K562 (cell line): ENCODE measurements around the gene ZNF451. TPM values are rescaled to one million over a fixed set of nuclear protein-coding genes. Genes with fewer than 3 reads are reported as not detected.

Experiments
- ATAC-seq: fragments of 200-7000 bp; cut with Tn5 transposase; 3 replicates; pipeline ENCODE4 v1.9.1; 2020; ENCODE audit warnings: moderate library complexity
- BruUV-seq: library from RNA; stranded (reverse); fragments of 400-500 nt; replicated peaks from 2 replicates; lab custom pipeline; 2021; lab: Mats Ljungman, UMichigan
- CTCF ChIA-PET: fragments of 300-600 bp; formaldehyde crosslinking; extraction: SDS; loops from one replicate; lab custom pipeline; 2021; ENCODE audit warnings: low intra/inter-chr PET ratio; lab: Yijun Ruan, JAX
- POLR2A ChIA-PET: fragments of 300-600, 350-650 bp; sonication (Branson Sonifier 250); formaldehyde crosslinking; extraction: SDS; loops from one replicate; lab custom pipeline; 2021; ENCODE audit warnings: antibody characterized with exemption, inconsistent platforms; lab: Yijun Ruan, JAX
- DNase-seq, 4 experiments: peaks; one replicate each; pipeline versions ENCODE4 v3.0.0 to v3.0.0-alpha.2; 2011 to 2018; ENCODE audit warnings: low spot score in 3 of 4, mixed read lengths in 3 of 4; ENCODE audit errors: extremely low read depth in 1 of 4
- FAIRE-seq: peaks from 2 replicates; lab custom pipeline; 2011; peaks lifted over from hg19 to GRCh38; lab: Jason Lieb, UNC
- H2AFZ ChIP-seq: 2 replicates; pipeline ENCODE4 v1.6.0; 2011; ENCODE audit warnings: low read depth, low read length, control low read depth, inconsistent platforms
- H3K27ac ChIP-seq: fragments of 200-600 bp; 3 replicates; pipeline ENCODE4 v1.8.0; 2011; ENCODE audit warnings: low read depth, mild to moderate bottlenecking, control low read depth, inconsistent platforms, low read length, moderate library complexity, mixed read lengths; ENCODE audit errors: extremely low read depth
- H3K27me3 ChIP-seq, 2 experiments: fragments of 300-600 bp in 1 of 2; 2 replicates in 1 of 2; 3 replicates in 1 of 2; pipeline versions ENCODE4 v1.6.0 to v1.8.0; 2011; ENCODE audit warnings: inconsistent platforms in 2 of 2, low read length in 2 of 2, mild to moderate bottlenecking in 1 of 2, mixed read lengths in 1 of 2, moderate library complexity in 1 of 2; ENCODE audit not compliant: control insufficient read depth in 2 of 2, insufficient read depth in 2 of 2
- H3K36me3 ChIP-seq: fragments of 300-600 bp; 3 replicates; pipeline ENCODE4 v1.8.0; 2011; ENCODE audit warnings: mild to moderate bottlenecking, low read length, inconsistent platforms; ENCODE audit not compliant: control insufficient read depth, insufficient read depth
- H3K4me1 ChIP-seq, 2 experiments: fragments of 200-600 bp in 1 of 2; replicated peaks in 1 of 2; 2 replicates in 1 of 2; 3 replicates in 1 of 2; pipeline versions ENCODE4 v1.5.1 to v1.8.0; 2011; ENCODE audit warnings: inconsistent platforms in 2 of 2, low read length in 2 of 2, mild to moderate bottlenecking in 1 of 2, mixed read lengths in 1 of 2, moderate library complexity in 1 of 2; ENCODE audit not compliant: control insufficient read depth in 2 of 2, insufficient read depth in 2 of 2
- H3K4me2 ChIP-seq: 2 replicates; pipeline ENCODE4 v1.6.1; 2011; ENCODE audit warnings: low read length, control low read depth, inconsistent platforms, mixed read lengths; ENCODE audit not compliant: insufficient read depth
- H3K4me3 ChIP-seq: fragments of 200-600 bp; sonication (generic), shearing (Covaris generic); 2 replicates; pipeline ENCODE4 v1.5.1; 2016; ENCODE audit warnings: control low read depth, inconsistent platforms
- H3K79me2 ChIP-seq: fragments of 200-600 bp; 3 replicates; pipeline ENCODE4 v1.8.0; 2011; ENCODE audit warnings: low read length, inconsistent platforms; ENCODE audit not compliant: control insufficient read depth, insufficient read depth
- H3K9ac ChIP-seq, 2 experiments: 2 replicates each; pipeline versions ENCODE4 v1.6.0 to v1.6.1; 2011; ENCODE audit warnings: low read depth in 2 of 2, low read length in 2 of 2, control low read depth in 1 of 2, inconsistent platforms in 1 of 2, mild to moderate bottlenecking in 1 of 2, mixed read lengths in 1 of 2; ENCODE audit not compliant: insufficient read depth in 1 of 2
- H3K9me1 ChIP-seq: one replicate; pipeline ENCODE4 v1.6.0; 2011; ENCODE audit warnings: inconsistent platforms, mild to moderate bottlenecking, low read length, moderate library complexity; ENCODE audit not compliant: control insufficient read depth, insufficient read depth
- H3K9me3 ChIP-seq: replicated peaks from 2 replicates; pipeline ENCODE4 v1.5.1; 2011; ENCODE audit warnings: low read depth, low read length, inconsistent platforms; ENCODE audit not compliant: control insufficient read depth, insufficient read depth
- H4K20me1 ChIP-seq: replicated peaks from 2 replicates; pipeline ENCODE4 v1.6.1; 2011; ENCODE audit warnings: low read length, inconsistent platforms, mixed read lengths; ENCODE audit not compliant: control insufficient read depth, insufficient read depth
- BCOR ChIP-seq: fragments of 450-650 bp; IDR thresholded peaks from 2 replicates; pipeline ENCODE4 v1.6.1; 2016
- CBX8 ChIP-seq: fragments of 200-600 bp; sonication (generic); IDR thresholded peaks from 2 replicates; pipeline ENCODE4 v1.6.1; 2012; ENCODE audit warnings: borderline replicate concordance, mixed run types, low read depth, mild to moderate bottlenecking, moderate library complexity, mixed read lengths, low read length, control low read depth, inconsistent platforms; ENCODE audit not compliant: poor library complexity, severe bottlenecking; ENCODE audit errors: extremely low read depth
- FOXM1 ChIP-seq, 2 experiments: fragments of 450-650 bp in 1 of 2; sonication (generic) in 1 of 2; formaldehyde crosslinking in 1 of 2; IDR thresholded peaks; 2 replicates each; pipeline versions ENCODE4 v1.6.1 to v1.9.0; 2017 to 2022; ENCODE audit warnings: low read depth in 2 of 2, mild to moderate bottlenecking in 2 of 2, missing genetic modification reagents in 1 of 2, moderate library complexity in 1 of 2
- NFXL1 ChIP-seq: fragments of 450-650 bp; formaldehyde crosslinking; IDR thresholded peaks from 2 replicates; pipeline ENCODE4 v1.4.0; 2021; ENCODE audit warnings: mild to moderate bottlenecking
- RBM34 ChIP-seq: fragments of 200-400 bp; formaldehyde crosslinking; IDR thresholded peaks from 2 replicates; pipeline ENCODE4 v1.6.1; 2018; ENCODE audit warnings: low read length, borderline replicate concordance; ENCODE audit not compliant: insufficient read depth
- SMAD4 ChIP-seq: fragments of 250-450 bp; sonication (Bioruptor Pico); conservative IDR thresholded peaks from 2 replicates; pipeline ENCODE4 v1.8.0; 2021; ENCODE audit warnings: inconsistent platforms, mild to moderate bottlenecking, moderate library complexity
- TAF1 ChIP-seq: IDR thresholded peaks from 2 replicates; pipeline ENCODE4 v1.6.1; 2011; ENCODE audit warnings: mild to moderate bottlenecking, low read length, moderate library complexity; ENCODE audit not compliant: insufficient read depth, control insufficient read depth, severe bottlenecking; ENCODE audit errors: extremely low read depth
- TCF7 ChIP-seq: sonication (generic); IDR thresholded peaks from 2 replicates; pipeline ENCODE4 v1.6.1; 2016; ENCODE audit warnings: antibody characterized with exemption, borderline replicate concordance
- U2AF1 ChIP-seq: fragments of 200-400 bp; formaldehyde crosslinking; optimal IDR thresholded peaks from 2 replicates; pipeline ENCODE3; 2017; ENCODE audit warnings: mild to moderate bottlenecking, low read depth, low read length, moderate library complexity
- ZBTB1 ChIP-seq: sonication (generic); formaldehyde crosslinking; IDR thresholded peaks from 2 replicates; pipeline ENCODE4 v1.8.1; 2023; ENCODE audit warnings: missing genetic modification reagents, low read depth, mild to moderate bottlenecking, borderline replicate concordance
- ZNF696 ChIP-seq: fragments of 250-450 bp; sonication (Bioruptor Pico); conservative IDR thresholded peaks from 2 replicates; pipeline ENCODE4 v1.4.0; 2020; ENCODE audit warnings: mild to moderate bottlenecking, moderate library complexity
- ZNF830 ChIP-seq: fragments of 250-450 bp; sonication (Bioruptor Pico); IDR thresholded peaks from 2 replicates; pipeline ENCODE4 v1.5.0; 2021; ENCODE audit warnings: mild to moderate bottlenecking
- ZSCAN32 ChIP-seq: fragments of 450-650 bp; formaldehyde crosslinking; IDR thresholded peaks from 2 replicates; pipeline ENCODE4 v1.4.0; 2020; ENCODE audit warnings: mild to moderate bottlenecking, moderate library complexity
- WGBS: fragments of 100-300 bp; shearing (Covaris generic); methylation state at CpG from one replicate; pipeline ENCODE4 v1.1.6; 2016; ENCODE audit warnings: low coverage, mixed read lengths; ENCODE audit not compliant: insufficient coverage; ENCODE audit errors: missing lambda C conversion rate; 5-methylcytosine and 5-hydroxymethylcytosine counted together
- in situ Hi-C: fragments of 300-500 bp; cut with MboI; formaldehyde crosslinking; loops from 4 replicates; pipeline ENCODE4 v1.15.0; 2018; ENCODE audit warnings: inconsistent platforms, mixed read lengths
- intact Hi-C: fragments of 100-400 bp; cut with micrococcal nuclease; formaldehyde crosslinking; loops from 2 replicates; pipeline ENCODE4 v1.14.2; 2022
- polyA plus RNA-seq, 8 experiments: library from polyadenylated mRNA; depleted of rRNA in 4 of 8; stranded (reverse) in 5 of 8; unstranded in 3 of 8; fragments of >200 nt; fragmentation: Nextera tagmentation in 2 of 8; fragmentation: Illumina TruSeq in 1 of 8; extraction: Ambion mirVana in 2 of 8; extraction: Trizol in 1 of 8; gene quantifications; 2 replicates each; pipeline versions ENCODE4 v1.2.1 to v1.2.3, GENCODE V29; 2011 to 2014; ENCODE audit warnings: inconsistent platforms in 1 of 8, missing spikeins in 1 of 8
- total RNA-seq, 7 experiments: library from RNA; depleted of rRNA in 6 of 7; stranded (reverse); fragments of >200 nt in 6 of 7; fragmentation: Illumina TruSeq in 2 of 7; extraction: Trizol in 2 of 7; gene quantifications; 2 replicates each; pipeline versions ENCODE4 v1.2.1 to v1.2.3, GENCODE V29; 2011 to 2021; ENCODE audit warnings: low replicate concordance in 1 of 7
- TF ChIP-seq, protein P1 (sequence below): sonication (generic); formaldehyde crosslinking; IDR thresholded peaks from 2 replicates; pipeline ENCODE4 v1.8.0; 2022; ENCODE audit warnings: mild to moderate bottlenecking, low read depth, missing genetic modification reagents

ZNF451 gene
- total and polyA plus RNA-seq, 9 of the 15 experiments (the other 6 are each of a cell fraction or from before 2014, with no cell fraction given) = 16.1 to 74.3 (median 38.3) TPM

DNA sequence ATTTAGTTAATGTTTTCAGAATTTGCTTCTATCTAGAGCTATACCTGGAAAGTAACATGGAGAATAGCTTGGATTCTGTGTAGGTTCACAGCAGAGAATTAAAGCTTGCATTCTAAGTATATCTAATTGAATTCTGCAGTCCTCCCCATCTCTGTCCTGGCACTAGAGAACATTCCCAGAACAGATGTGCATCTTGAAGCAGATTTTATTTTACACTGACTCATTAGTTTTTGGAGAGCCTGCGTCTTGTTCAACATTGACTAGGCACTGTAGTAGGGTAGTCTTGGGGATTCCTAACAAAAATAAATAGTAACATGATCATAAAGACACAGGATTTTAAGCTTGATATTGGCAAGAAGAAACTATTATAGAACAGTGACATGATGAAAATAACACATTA is 45.9 kb downstream of the ZNF451 start:
- H3K27ac ChIP-seq = no peak overlapping the region
- H3K79me2 ChIP-seq = 0 out of 3 replicates have a peak, but pooled peaks cover under 1% of the 10 kb centered on the region
- TF ChIP-seq BCOR = no peak
- TF ChIP-seq, all 486 proteins: peak for 0
- peaks cover 57% of the 10 kb centered on the region for H3K36me3 ChIP-seq
- H4K20me1 ChIP-seq = no peaks in the 10 kb centered on the region
- H3K27me3 ChIP-seq = no peaks in the 10 kb centered on the region
- in situ Hi-C loops (no loop called here), intact Hi-C loops (no loop called here)
- ChIA-PET CTCF (no interaction called here), POLR2A (no interaction called here)
- no peak overlapping the region for H3K4me2 ChIP-seq
- 90% methylated on average over 1 of the region's 1 CpG for WGBS
- no peak overlapping the region for H3K9ac ChIP-seq
- BruUV-seq = no TSS peak
- no peak overlapping the region for H2AFZ ChIP-seq
- H3K4me3 ChIP-seq = no peak overlapping the region
- no peak for ATAC-seq
- H3K4me1 ChIP-seq = no peaks in the 10 kb centered on the region
- no peaks in the 10 kb centered on the region for H3K9me1 ChIP-seq
- FAIRE-seq = no peak
- no peak for DNase-seq
- no peaks in the 10 kb centered on the region for H3K9me3 ChIP-seq

DNA sequence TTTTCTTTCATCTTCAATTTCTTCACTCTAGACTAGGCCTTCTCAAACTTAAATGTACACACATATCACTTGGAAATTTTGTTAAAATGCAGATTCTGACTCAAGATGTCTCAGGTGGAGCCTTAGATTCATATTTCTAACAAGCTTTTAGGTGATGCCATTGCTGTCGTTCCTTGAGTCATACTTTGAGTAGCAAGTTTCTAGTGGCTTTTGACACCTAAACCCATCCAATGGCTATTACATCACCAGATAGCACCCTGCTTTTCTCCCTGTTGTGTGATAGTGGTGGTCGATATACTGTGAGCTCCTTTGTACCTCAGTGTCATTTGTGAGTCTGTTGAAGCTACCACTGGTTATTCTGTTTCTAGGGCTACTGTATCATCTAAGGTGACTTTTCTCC is 47.4 kb downstream of the ZNF451 start:
- POLR2A ChIA-PET = no interaction called here
- no peak for TF ChIP-seq SMAD4
- TF ChIP-seq, protein P1, sequence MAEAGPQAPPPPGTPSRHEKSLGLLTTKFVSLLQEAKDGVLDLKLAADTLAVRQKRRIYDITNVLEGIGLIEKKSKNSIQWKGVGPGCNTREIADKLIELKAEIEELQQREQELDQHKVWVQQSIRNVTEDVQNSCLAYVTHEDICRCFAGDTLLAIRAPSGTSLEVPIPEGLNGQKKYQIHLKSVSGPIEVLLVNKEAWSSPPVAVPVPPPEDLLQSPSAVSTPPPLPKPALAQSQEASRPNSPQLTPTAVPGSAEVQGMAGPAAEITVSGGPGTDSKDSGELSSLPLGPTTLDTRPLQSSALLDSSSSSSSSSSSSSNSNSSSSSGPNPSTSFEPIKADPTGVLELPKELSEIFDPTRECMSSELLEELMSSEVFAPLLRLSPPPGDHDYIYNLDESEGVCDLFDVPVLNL (CRISPR knock-in tag) = no peak
- no peak for TF ChIP-seq NFXL1
- no peak for TF ChIP-seq ZBTB1 (CRISPR knock-in tag)
- TF ChIP-seq TAF1 = no peak
- TF ChIP-seq TCF7 = no peak
- TF ChIP-seq CBX8 = no peak
- TF ChIP-seq RBM34 = no peak
- TF ChIP-seq ZSCAN32 (CRISPR knock-in tag) = no peak
- TF ChIP-seq ZNF696 (CRISPR knock-in tag) = no peak
- no peak for TF ChIP-seq ZNF830 (CRISPR knock-in tag)
- TF ChIP-seq FOXM1 (IDR thresholded peaks at IDR 0.05; ENCODE audit: low read depth) = no peak
- TF ChIP-seq FOXM1 (CRISPR knock-in tag; IDR thresholded peaks at IDR 0.05; ENCODE audit: low read depth) = no peak
- no peak for TF ChIP-seq U2AF1

More for the DNA sequence above, 47.4 kb downstream of the ZNF451 start:
- BruUV-seq = no TSS peak
- intact Hi-C loops = no loop called here
- Histone ChIP-seq H3K9me3 (no peaks in the 10 kb centered on the region), H4K20me1 (no peaks in the 10 kb centered on the region), H3K4me1 (no peaks in the 10 kb centered on the region), H3K9ac (no peak overlapping the region), H3K27me3 (no peaks in the 10 kb centered on the region), H3K79me2 (no peaks in the 10 kb centered on the region), H3K36me3 (peaks cover 66% of the 10 kb centered on the region), H2AFZ (no peak overlapping the region), H3K4me3 (no peak overlapping the region), H3K9me1 (no peaks in the 10 kb centered on the region), H3K27ac (no peak overlapping the region), H3K4me2 (no peak overlapping the region)
- CTCF ChIA-PET = no interaction called here
- ATAC-seq (no peak), DNase-seq (no peak), FAIRE-seq (no peak)
- in situ Hi-C loops = no loop called here
- WGBS = 70% methylated on average over 2 of the region's 2 CpGs
